ENCODE results near the gene PXK. TPM values are rescaled to one million over a fixed set of nuclear protein-coding genes. Genes with fewer than 3 reads are reported as not detected.
A peak's percentile ranks its signal among the peaks of the same experiment; 100 is the strongest.

PXK gene
- total RNA-seq, 3 donors from 2014 or later, result 30.3 to 36.1 (median 34.6) TPM

DNA sequence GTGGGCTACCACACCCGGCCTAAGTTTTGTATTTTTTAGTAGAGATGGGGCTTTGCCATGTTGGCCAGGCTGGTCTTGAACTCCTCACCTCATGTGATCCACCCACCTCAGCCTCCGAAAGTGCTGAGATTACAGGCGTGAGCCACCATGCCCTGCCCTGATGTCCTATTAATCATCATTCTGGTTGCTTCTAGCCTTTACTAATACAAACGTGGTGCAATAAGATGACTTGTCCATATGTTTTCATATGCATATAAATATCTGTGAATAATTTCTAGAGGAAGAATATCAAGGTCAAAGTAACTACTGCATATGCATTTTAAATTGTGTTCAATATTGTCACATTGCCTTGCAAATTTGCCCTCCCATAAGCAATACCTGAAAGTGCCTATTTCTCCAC lies 126.5 kb downstream of the PXK start:
- intact Hi-C loops (cut with DNase I; ENCODE audit: low total_unique reads), result no loop called here
- TF ChIP-seq POLR2A (IDR thresholded peaks at IDR 0.05) (no peak), POLR2AphosphoS5 (IDR thresholded peaks at IDR 0.05) (no peak)
- TF ChIP-seq, protein P1, sequence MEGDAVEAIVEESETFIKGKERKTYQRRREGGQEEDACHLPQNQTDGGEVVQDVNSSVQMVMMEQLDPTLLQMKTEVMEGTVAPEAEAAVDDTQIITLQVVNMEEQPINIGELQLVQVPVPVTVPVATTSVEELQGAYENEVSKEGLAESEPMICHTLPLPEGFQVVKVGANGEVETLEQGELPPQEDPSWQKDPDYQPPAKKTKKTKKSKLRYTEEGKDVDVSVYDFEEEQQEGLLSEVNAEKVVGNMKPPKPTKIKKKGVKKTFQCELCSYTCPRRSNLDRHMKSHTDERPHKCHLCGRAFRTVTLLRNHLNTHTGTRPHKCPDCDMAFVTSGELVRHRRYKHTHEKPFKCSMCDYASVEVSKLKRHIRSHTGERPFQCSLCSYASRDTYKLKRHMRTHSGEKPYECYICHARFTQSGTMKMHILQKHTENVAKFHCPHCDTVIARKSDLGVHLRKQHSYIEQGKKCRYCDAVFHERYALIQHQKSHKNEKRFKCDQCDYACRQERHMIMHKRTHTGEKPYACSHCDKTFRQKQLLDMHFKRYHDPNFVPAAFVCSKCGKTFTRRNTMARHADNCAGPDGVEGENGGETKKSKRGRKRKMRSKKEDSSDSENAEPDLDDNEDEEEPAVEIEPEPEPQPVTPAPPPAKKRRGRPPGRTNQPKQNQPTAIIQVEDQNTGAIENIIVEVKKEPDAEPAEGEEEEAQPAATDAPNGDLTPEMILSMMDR (IDR thresholded peaks at IDR 0.05), result no peak

GRCh38 chr3:58462829-58463180 lies 130.1 kb downstream of the PXK start:
- Histone ChIP-seq H3K36me3 (no peaks in the 10 kb centered on the region), H3K9me3 (no peaks in the 10 kb centered on the region)
- intact Hi-C loops (cut with DNase I; ENCODE audit: low total_unique reads), result no loop called here

More for the DNA sequence above, 126.5 kb downstream of the PXK start:
- Histone ChIP-seq H3K4me3 (no peak overlapping the region), H3K4me1 (no peaks in the 10 kb centered on the region), H3K9me3 (peaks cover 12 to 21% of the 10 kb centered on the region in 2 donors), H3K27ac (no peak overlapping the region), H3K27me3 (no peaks in the 10 kb centered on the region), H3K36me3 (no peaks in the 10 kb centered on the region)
- no peak for DNase-seq (ENCODE audit: low spot score in 2 of 2)

GRCh38 chr3:58463181-58463941 lies 130.7 kb downstream of the PXK start:
- Histone ChIP-seq H3K27ac (peak overlapping the region; percentile 10 to 40), H3K4me1 (no peaks in the 10 kb centered on the region), H3K36me3 (no peaks in the 10 kb centered on the region), H3K4me3 (peak overlapping the region in 2 of 3 donors; percentile 33 to 47), H3K9me3 (no peaks in the 10 kb centered on the region), H3K27me3 (no peaks in the 10 kb centered on the region)
- DNase-seq (ENCODE audit: low spot score in 2 of 2), result peak; percentile 59 to 72
- intact Hi-C loops (cut with DNase I; ENCODE audit: low total_unique reads), result no loop called here
- no peak for TF ChIP-seq POLR2A (IDR thresholded peaks at IDR 0.05)
- TF ChIP-seq POLR2AphosphoS5 (IDR thresholded peaks at IDR 0.05), result peak in 1 of 3 donors; percentile 22
- TF ChIP-seq, protein P1 (IDR thresholded peaks at IDR 0.05), result peak in 2 of 3 donors; percentile 63 to 72

More at GRCh38 chr3:58462829-58463180, 130.1 kb downstream of the PXK start:
- TF ChIP-seq POLR2AphosphoS5 (IDR thresholded peaks at IDR 0.05) (no peak), POLR2A (IDR thresholded peaks at IDR 0.05) (no peak)
- TF ChIP-seq, protein P1 (IDR thresholded peaks at IDR 0.05), result no peak
- Histone ChIP-seq H3K4me1 (no peaks in the 10 kb centered on the region), H3K4me3 (no peak overlapping the region), H3K27ac (no peak overlapping the region), H3K27me3 (no peaks in the 10 kb centered on the region)
- DNase-seq (ENCODE audit: low spot score in 2 of 2), result no peak

DNA sequence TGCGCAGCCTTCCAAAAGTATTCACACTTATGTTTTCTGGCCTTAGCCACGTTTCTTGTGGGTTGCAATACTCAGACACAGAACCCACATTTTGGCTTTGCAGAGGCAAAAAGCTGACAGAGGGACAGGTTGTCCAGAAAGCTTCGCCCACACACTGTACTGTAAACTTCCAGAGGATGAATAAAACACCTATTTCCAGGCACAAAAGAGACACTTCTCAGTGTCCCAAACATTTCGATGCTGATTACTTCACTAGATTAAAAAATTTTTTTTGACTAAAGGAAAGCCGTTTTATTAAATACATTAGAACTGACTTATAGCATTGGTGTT lies 131.2 kb downstream of the PXK start:
- peak overlapping the region in 2 of 3 donors; percentile 33 to 47 for H3K4me3 ChIP-seq
- intact Hi-C loops (cut with DNase I; ENCODE audit: low total_unique reads), result no loop called here
- DNase-seq (ENCODE audit: low spot score in 2 of 2), result no peak
- no peaks in the 10 kb centered on the region for H3K27me3 ChIP-seq
- H3K4me1 ChIP-seq, result no peaks in the 10 kb centered on the region
- no peaks in the 10 kb centered on the region for H3K9me3 ChIP-seq
- H3K36me3 ChIP-seq, result no peaks in the 10 kb centered on the region
- H3K27ac ChIP-seq, result peak overlapping the region; percentile 10 to 40
- TF ChIP-seq, protein P1 (IDR thresholded peaks at IDR 0.05), result no peak
- TF ChIP-seq POLR2AphosphoS5 (IDR thresholded peaks at IDR 0.05) (no peak), POLR2A (IDR thresholded peaks at IDR 0.05) (no peak)

DNA sequence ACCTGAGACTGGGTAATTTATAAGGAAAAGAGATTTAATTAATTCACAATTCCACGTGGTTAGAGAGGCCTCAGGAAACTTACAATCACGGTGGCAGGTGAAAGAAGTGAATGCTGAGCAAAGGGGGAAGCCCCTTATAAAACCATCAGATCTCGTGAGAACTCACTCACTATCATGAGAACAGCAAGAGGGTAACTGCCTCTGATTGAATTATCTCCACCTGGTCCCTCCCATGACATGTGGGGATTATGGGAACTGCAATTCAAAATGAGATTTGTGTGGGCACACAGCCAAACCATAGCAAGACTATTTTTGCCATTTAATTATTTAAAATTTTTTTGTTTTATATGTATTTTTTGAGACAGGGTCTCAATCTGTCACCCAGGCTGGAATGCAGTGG lies 132.2 kb downstream of the PXK start:
- no peaks in the 10 kb centered on the region for H3K27me3 ChIP-seq
- H3K9me3 ChIP-seq, result no peaks in the 10 kb centered on the region
- no peak overlapping the region for H3K4me3 ChIP-seq
- no peak for DNase-seq (ENCODE audit: low spot score in 2 of 2)
- TF ChIP-seq POLR2A (IDR thresholded peaks at IDR 0.05), result no peak
- TF ChIP-seq POLR2AphosphoS5 (IDR thresholded peaks at IDR 0.05), result no peak
- TF ChIP-seq, protein P1 (IDR thresholded peaks at IDR 0.05), result no peak
- no peak overlapping the region for H3K27ac ChIP-seq
- H3K4me1 ChIP-seq, result no peaks in the 10 kb centered on the region
- no peaks in the 10 kb centered on the region for H3K36me3 ChIP-seq
- intact Hi-C loops (cut with DNase I; ENCODE audit: low total_unique reads), result loop anchor here (5.0 kb wide), 1 partner anchor 433 kb away; no protein-coding TSS in a partner anchor
